ENCODE measurements around the gene RAB39B. TPM values are rescaled to one million over a fixed set of nuclear protein-coding genes. Genes with fewer than 3 reads are reported as not detected.

RAB39B gene
- total RNA-seq, 2 donors from 2014 or later = 0.19 TPM

GRCh38 chrX:155216940-155217440 lies 47.3 kb downstream of the RAB39B start:
- no peak for DNase-seq (ENCODE audit: low spot score)
- intact Hi-C loops (cut with DNase I) = no loop called here

DNA sequence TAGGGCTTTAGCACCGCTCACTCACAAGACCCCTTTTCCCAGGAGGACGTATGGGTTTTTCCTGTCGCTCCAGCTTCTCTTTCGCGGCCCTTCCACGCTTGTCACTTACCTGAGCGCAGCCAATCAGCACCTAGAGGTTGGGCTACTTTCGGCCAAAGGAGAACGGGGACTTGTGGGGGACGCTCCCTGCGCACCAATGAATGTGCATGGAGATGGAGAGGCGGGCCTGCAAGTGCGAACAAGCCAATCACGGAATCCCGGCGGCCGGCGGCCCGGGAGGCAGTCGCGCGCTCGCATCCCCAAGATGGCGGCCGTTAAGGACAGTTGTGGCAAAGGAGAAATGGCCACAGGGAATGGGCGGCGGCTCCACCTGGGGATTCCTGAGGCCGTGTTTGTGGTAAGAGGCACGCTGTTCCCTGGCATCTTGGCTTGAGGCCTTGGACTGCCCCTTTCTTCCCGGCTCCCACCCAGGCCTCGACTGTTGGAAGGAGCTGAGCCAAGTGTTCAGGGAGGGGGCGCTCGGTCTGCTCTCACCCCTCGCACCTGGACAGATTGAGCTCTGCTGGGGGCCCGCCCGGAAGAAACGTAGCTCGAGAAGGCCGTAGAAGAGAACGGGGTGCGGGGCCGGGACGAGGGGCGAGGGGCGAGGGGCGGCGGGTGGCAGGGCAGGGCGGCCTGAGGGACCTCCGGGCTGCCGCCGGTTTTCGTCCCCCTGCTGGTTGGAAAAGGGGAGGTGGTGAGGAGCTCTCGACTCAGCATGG lies 47.9 kb downstream of the RAB39B start, which contains the start of gene VBP1:
Gene VBP1, plus strand, starts transcription at position 282 of the 761 bp plus-strand sequence. Its CDS starts 23 bp downstream, at position 305.
- intact Hi-C loops (cut with DNase I) = no loop called here
- peak; percentile 97 for DNase-seq (ENCODE audit: low spot score)

- intact Hi-C loops (cut with DNase I) = no loop called here
- DNase-seq (ENCODE audit: low spot score) = no peak
Observed at GRCh38 chrX:155215443-155216178, 48.7 kb downstream of the RAB39B start.

- no peak for DNase-seq (ENCODE audit: low spot score)
- intact Hi-C loops (cut with DNase I) = no loop called here
Observed at GRCh38 chrX:155213731-155214130, 50.6 kb downstream of the RAB39B start.

DNA sequence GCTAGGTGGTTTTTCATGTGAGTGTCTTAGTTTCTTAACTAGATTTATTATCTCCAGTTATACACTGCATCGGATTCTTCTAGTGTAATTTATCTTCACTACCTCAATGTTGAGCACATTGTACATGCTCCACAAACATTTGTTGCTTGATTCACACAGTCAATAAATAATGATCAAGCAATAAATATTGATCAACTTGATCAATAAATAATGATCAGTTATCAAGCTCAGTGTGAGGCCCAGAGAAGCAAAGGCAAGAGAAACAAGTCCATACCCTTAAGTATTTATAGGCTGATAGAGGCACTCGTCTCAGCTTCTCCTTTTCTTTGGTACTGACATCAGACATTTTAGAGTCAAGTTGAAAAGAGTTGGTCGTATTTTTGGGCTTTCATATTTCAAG lies 53.1 kb downstream of the RAB39B start:
- DNase-seq (ENCODE audit: low spot score) = no peak
- intact Hi-C loops (cut with DNase I) = no loop called here

Other genes starting within 250 kb of the RAB39B start
- gene F8, start 241.8 kb downstream of the RAB39B start, total RNA-seq = 10 to 100 TPM; 28.1 to 31.0 TPM
- gene FUNDC2, start 237.6 kb downstream of the RAB39B start, total RNA-seq = 100 to 1,000 TPM; 125 to 126 TPM
- 1 to 10 TPM; 3.7 to 5.8 TPM for gene CMC4, start 193.4 kb downstream of the RAB39B start, total RNA-seq
- gene MTCP1, start 193.4 kb downstream of the RAB39B start, total RNA-seq = 10 to 100 TPM; 15.7 to 22.7 TPM
- gene BRCC3, start 193.0 kb downstream of the RAB39B start, total RNA-seq = 10 to 100 TPM; 13.4 to 15.2 TPM
- gene VBP1, start 48.0 kb downstream of the RAB39B start, total RNA-seq = 10 to 100 TPM; 32.0 to 39.9 TPM
- 10 to 100 TPM; 16.2 to 25.3 TPM for gene CLIC2, start 70.1 kb upstream of the RAB39B start, total RNA-seq
- gene F8A2, start 117.6 kb upstream of the RAB39B start, total RNA-seq = not detected
- 1 to 10 TPM; 3.5 to 7.1 TPM for gene F8A3, start 194.1 kb upstream of the RAB39B start, total RNA-seq

All from posterior vena cava (tissue), 2 donors.